GM18519 (cell line): ENCODE data around the gene ZNF674.

Experiments used
- ATAC-seq: cut with Tn5 transposase; IDR thresholded peaks from one replicate; pipeline ENCODE4 v1.9.1; 2021; ENCODE audit warnings: mild to moderate bottlenecking, moderate library complexity; ENCODE audit not compliant: unreplicated experiment, low FRiP score

Gene ZNF674

GRCh38 chrX:46545111-46546005, at the start of gene ZNF674:
TSS of gene ZNF674 (minus strand) at chrX:46545421. CDS start at chrX:46542087, 3,334 bp downstream.
- peak; percentile 84 for ATAC-seq

- no peak for ATAC-seq
These were observed 44.9 kb upstream of the ZNF674 start for GRCh38 chrX:46589977-46590723.

- ATAC-seq: no peak
These were observed 43.0 kb upstream of the ZNF674 start for GRCh38 chrX:46588263-46588662.

GRCh38 chrX:46587753-46588171, 42.5 kb upstream of the ZNF674 start:
- ATAC-seq: no peak

DNA sequence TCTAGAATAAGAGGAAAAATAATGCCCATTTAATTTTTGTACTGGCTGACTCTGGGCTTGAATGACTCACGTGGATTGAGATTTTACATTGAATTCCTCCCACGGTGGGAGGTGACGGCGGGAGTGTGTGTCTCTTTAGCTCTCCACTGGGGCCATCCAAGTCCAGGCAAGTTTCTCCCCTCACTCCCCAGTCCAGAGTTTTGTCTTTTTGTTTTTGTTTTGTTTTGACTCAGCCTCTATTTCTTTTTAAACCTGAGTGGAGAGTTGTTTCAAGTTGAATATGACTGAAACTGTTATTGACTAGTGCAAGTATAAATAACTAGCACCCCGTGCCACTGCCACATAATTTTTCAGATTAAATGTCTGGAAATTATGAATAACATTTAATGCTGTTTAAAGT, 41.9 kb upstream of the ZNF674 start:
- no peak for ATAC-seq

DNA sequence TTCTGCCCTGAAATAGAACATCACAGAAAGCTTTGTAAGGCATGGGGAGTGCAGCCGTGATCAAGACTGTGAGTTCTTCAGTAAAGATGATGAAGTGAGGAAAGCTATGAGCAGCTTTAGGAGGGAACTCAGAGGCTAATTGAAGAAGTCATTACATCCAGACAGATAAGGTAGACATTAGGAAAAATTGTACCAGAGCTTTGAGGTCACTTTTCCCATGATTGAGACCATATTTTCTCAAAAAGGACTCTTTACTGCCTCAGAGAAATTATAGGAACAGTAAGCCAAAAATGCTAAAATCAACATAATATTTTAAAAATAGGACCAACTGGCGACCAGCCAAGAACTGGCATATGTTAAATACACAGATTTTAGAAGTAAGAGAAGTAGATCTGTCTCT, 39.5 kb upstream of the ZNF674 start:
- no peak for ATAC-seq

GRCh38 chrX:46582966-46583365, 37.7 kb upstream of the ZNF674 start:
- ATAC-seq: no peak

- no peak for ATAC-seq
These were observed 37.1 kb upstream of the ZNF674 start for GRCh38 chrX:46582325-46582724.

- ATAC-seq: no peak
These were observed 35.4 kb upstream of the ZNF674 start for GRCh38 chrX:46580613-46581012.

DNA sequence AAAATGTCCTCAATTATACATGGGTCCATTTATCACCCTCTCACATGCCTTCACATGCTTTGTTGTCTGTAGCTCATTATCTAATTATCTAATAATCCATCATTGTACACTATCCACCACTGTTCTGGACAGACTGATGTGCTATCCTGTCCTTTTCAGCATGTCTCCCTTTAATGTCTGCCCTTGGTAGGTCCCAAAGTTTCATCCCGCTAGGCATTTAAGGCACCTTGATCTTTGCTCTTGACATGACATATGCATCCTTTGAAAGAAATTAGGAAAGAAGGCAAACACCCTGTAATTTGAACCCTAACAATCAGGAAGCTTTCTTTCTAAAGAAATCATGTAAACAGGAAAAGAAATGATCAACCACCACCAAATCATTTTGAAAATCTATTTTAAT, 34.0 kb upstream of the ZNF674 start:
- ATAC-seq: no peak

DNA sequence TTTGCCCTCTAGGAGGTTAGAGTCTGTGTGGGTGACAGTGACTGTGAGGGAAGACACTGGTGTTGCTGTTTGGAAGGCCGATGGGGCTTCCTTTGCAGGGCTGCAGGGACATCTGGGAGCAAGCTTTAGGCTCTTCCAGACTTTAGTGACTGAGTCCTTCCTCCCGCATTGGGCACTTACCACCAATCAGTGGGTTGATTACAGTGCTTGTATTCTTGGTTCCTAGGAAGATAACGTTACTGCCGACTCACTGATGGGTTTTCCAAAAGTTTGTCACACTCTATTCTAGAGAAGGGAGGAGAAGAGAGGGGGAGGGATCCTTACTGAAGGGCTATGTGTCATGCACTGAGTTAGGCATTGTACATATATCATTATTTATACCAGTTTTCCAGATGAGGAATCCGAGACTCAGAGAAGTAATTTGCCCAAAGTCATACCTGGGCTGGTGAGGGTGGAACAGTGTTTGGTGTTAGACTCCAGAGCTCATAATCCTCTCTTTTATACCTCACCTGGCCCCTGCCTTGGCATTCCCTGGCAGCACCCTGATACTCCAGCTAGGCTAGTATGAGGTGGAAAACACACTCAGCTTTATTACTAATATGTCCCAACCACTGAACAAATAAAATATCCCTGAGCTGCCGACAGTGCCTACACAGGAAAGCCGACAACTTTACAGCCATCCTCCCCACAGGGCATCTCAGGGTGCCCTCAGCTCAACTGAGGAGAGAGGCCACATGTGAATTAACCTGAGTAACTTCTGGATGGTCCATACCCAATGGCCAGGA, 32.2 kb upstream of the ZNF674 start:
- no peak for ATAC-seq

- ATAC-seq: no peak
These were observed 31.2 kb upstream of the ZNF674 start for GRCh38 chrX:46576458-46576857.

DNA sequence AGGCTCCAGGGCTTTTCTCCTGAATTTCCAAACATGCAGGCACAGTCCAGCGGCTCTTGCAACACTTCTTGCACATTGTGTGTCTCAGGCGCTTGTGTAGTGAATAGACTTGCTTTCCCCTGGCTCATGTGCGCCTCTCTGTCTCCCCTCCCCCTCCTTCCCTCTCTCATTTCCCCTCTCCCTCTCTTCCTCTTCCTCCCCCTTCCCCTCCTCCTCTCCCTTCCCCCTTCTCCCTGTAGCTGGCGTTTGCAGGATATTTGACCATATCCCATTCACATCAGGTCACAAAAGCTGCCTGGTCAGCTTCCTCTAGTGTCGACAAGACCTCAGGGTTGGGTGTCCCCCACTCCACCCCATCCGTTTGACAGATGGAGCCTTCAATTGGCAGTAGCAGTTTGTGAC, 30.8 kb upstream of the ZNF674 start:
- ATAC-seq: no peak

- no peak for ATAC-seq
These were observed 30.4 kb upstream of the ZNF674 start for GRCh38 chrX:46575586-46575985.

GRCh38 chrX:46574774-46575381, 29.7 kb upstream of the ZNF674 start:
- no peak for ATAC-seq

GRCh38 chrX:46573892-46574773, 28.9 kb upstream of the ZNF674 start:
- peak; percentile 13 for ATAC-seq

- peak; percentile 35 for ATAC-seq
These were observed 28.2 kb upstream of the ZNF674 start, which contains the start of gene CHST7 for GRCh38 chrX:46573331-46573891. TSS of gene CHST7 (plus strand) at chrX:46573765. CDS start at chrX:46573932, 167 bp downstream.

DNA sequence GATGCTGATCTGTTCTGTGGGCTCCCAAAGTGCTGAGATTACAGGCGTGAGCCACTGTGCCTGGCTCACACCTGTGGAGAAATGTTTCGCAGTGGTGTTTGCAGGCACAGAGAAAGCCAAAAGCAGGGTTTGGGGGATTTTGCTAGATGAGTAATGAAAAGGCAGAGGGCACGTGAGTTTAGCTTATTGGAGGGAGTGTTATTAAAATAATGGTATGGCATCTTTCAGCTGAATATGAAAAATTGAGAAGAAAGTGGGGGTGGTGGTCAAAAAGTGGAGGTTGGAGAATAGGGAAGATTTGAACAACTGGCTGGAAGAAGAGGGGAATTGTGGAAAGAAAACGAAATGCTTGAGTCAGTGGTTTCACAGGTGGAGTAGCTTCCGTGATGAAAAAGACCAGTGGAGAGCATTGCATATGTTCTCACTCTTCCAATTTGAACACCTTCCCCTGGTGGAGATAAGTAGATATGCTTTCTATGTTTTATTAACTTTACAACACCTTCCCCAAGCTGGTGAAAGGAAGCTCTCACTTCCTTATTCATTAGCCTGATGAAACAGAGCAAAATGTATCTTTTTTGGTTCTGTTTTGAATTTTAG, 27.2 kb upstream of the ZNF674 start:
- peak; percentile 45 for ATAC-seq
